T-helper 9 cell (primary cell): Measurements from ENCODE around the gene LGSN.
"Not testable (repeated sequence)": the region's sequence is repeated elsewhere in the genome, so short reads cannot be mapped to it uniquely, and the experiment has no call there.

ENCODE experiments used
- DNase-seq: peaks from one replicate; pipeline ENCODE4 v3.0.0-alpha.2; 2020

LGSN gene

GRCh38 chr6:63230511-63230910 is 89.3 kb downstream of the LGSN start:
- DNase-seq = not testable (repeated sequence)

GRCh38 chr6:63230027-63230426 is 89.8 kb downstream of the LGSN start:
- not testable (repeated sequence) for DNase-seq

- not testable (repeated sequence) for DNase-seq
These were observed 91.6 kb downstream of the LGSN start for GRCh38 chr6:63227928-63228894.

DNA sequence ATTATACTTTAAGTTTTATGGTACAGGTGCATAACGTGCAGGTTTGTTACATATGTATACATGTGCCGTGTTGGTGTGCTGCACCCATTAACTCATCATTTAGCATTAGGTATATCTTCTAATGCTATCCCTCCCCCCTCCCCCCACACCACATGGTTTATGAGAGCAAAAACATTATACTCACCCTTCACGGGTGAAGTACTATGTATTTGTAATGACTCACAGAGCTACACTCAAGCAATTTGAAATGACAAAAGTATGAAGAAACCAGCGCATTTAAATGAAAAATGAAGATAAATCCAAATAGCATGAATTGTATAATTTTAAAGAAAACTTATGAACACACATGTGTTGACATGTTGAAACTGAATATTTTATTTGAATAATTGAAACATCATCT is 93.8 kb downstream of the LGSN start:
- not testable (repeated sequence) for DNase-seq
